Thoracic aorta (tissue), 2 donors: ENCODE results near the gene TMED4. TPM values are rescaled to one million over a fixed set of nuclear protein-coding genes. Genes with fewer than 3 reads are reported as not detected.
A peak's percentile ranks its signal among the peaks of the same experiment; 100 is the strongest.

Experiments used
- ATAC-seq: fragments of 150-250 bp; one replicate; pipeline ENCODE4 v1.8.0; 2017; ENCODE audit warnings: low read depth; ENCODE audit not compliant: insufficient number of reproducible peaks, low FRiP score
- DNase-seq: peaks from one replicate; pipeline ENCODE4 v3.0.0-alpha.2; 2020; ENCODE audit warnings: low spot score
- H3K27ac ChIP-seq, 2 donors: fragments of 200-600 bp; sonication (generic); 1 replicate in 1 of 2; 2 replicates in 1 of 2; pipeline ENCODE4 v1.5.1; 2016; ENCODE audit warnings: mild to moderate bottlenecking in 2 of 2, moderate library complexity in 2 of 2
- H3K27me3 ChIP-seq: fragments of 200-600 bp; sonication (generic); replicated peaks from 2 replicates; pipeline ENCODE4 v1.6.0; 2016; ENCODE audit warnings: mild to moderate bottlenecking; ENCODE audit not compliant: insufficient read depth
- H3K36me3 ChIP-seq: fragments of 200-600 bp; sonication (generic); one replicate; pipeline ENCODE4 v1.5.1; 2016
- H3K4me1 ChIP-seq, 2 donors: fragments of 200-600 bp; sonication (generic); 1 replicate in 1 of 2; 2 replicates in 1 of 2; pipeline versions ENCODE4 v1.5.1 to v1.6.0; 2016; ENCODE audit warnings: low read depth in 2 of 2, mild to moderate bottlenecking in 1 of 2; ENCODE audit not compliant: control insufficient read depth in 1 of 2
- H3K4me3 ChIP-seq: fragments of 200-600 bp; sonication (generic); 2 replicates; pipeline ENCODE4 v1.5.1; 2016; ENCODE audit warnings: mild to moderate bottlenecking
- H3K9me3 ChIP-seq: fragments of 200-600 bp; sonication (generic); 2 replicates; pipeline ENCODE4 v1.5.1; 2016
- total RNA-seq, 2 donors: library from RNA; depleted of rRNA; stranded (reverse); fragments of >200 nt; gene quantifications; one replicate each; pipeline versions ENCODE4 v1.1.0 to v1.2.3, GENCODE V29; 2016
- TF ChIP-seq, protein P1 (sequence below): fragments of 200-600 bp; sonication (generic); IDR thresholded peaks from one replicate; pipeline ENCODE4 v1.5.1; 2019; ENCODE audit warnings: antibody characterized with exemption

TMED4 gene
- 100 to 1,000 TPM in 1 of 2 donors, 10 to 100 TPM in 1; 88.2 to 187 TPM for total RNA-seq

DNA sequence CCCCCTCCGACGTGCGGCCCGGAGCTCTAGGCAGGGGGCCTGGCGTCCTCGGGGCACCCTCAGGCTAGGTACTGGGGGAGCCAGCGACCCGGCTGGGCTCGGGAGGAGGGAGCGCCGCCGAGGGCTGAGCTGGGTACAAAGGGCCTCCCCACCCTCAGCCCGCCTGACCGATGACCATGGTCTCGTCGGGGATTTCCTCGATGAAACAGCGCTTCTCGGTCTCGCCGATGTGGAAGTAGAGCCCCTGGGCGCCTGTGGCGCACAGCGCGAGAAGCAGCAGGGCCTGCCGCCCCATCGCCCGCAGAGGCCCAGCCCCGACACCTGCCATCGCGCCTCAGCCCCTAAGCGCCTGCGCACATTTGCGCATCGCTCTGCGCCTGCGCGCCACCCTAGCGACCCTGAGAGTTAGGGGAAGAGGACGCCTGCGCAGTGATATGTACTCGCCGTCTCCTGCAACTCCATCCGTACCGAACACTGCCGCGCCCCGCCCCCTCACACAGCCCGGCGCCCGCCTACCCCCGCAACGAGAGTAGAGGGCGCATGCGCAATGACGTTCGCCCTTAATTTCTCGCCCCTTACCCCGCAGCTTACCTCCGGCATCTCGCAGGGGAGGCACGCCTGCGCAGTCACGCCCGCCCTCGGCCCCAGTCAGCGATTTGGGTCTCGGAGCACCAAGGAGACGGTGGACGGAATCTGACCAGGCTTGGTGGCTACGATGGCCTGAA is at the start of gene TMED4:
Gene TMED4, minus strand, starts transcription at position 353 of the 725 bp plus-strand sequence. Its CDS starts 25 bp downstream, at position 328.
- Histone ChIP-seq H3K36me3 (peaks cover 18% of the 10 kb centered on the region), H3K27me3 (no peaks in the 10 kb centered on the region), H3K4me3 (peak within 1 kb of the TSS; percentile 90), H3K27ac (peak within 1 kb of the TSS; percentile 99), H3K9me3 (no peaks in the 10 kb centered on the region), H3K4me1 (peaks cover 14 to 24% of the 10 kb centered on the region in 2 donors)
- DNase-seq (peak; percentile 99), ATAC-seq (peak; percentile 96)
- TF ChIP-seq, protein P1, sequence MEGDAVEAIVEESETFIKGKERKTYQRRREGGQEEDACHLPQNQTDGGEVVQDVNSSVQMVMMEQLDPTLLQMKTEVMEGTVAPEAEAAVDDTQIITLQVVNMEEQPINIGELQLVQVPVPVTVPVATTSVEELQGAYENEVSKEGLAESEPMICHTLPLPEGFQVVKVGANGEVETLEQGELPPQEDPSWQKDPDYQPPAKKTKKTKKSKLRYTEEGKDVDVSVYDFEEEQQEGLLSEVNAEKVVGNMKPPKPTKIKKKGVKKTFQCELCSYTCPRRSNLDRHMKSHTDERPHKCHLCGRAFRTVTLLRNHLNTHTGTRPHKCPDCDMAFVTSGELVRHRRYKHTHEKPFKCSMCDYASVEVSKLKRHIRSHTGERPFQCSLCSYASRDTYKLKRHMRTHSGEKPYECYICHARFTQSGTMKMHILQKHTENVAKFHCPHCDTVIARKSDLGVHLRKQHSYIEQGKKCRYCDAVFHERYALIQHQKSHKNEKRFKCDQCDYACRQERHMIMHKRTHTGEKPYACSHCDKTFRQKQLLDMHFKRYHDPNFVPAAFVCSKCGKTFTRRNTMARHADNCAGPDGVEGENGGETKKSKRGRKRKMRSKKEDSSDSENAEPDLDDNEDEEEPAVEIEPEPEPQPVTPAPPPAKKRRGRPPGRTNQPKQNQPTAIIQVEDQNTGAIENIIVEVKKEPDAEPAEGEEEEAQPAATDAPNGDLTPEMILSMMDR: no peak

DNA sequence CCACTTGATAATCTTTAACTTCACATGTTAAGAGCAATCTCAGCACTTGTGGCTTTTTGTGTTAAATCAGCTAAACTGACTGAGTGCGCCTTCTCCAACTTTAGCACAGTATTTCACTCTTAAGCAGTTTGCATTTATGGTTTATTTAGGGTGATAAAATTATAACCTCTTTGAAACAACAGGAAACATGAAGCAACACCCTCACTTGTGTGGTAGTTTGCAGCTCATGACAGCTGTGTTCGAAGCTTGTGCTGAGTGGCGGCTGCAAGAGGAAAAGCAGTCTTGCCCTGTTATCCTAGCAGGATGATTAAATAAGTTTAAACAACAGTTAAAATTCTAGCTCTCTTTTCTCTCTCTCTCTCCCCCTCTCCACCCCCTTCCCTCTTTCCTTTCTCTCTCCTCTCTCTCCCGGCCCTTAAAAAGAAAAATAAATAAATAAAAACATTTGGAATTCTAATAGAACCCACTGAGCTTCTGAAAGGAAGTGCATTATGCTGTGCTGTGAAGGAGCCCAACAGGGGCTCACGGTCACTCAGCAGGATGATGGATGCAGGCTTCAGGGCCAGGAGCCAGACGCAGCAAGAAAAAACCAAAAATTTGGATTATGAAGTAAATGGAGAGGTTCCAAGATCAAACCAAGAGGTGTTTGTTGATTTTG is 49.6 kb upstream of the TMED4 start:
- Histone ChIP-seq H3K4me1 (peaks cover 35 to 47% of the 10 kb centered on the region in 2 donors), H3K27ac (peak overlapping the region; percentile 82 to 84), H3K36me3 (peaks cover 9% of the 10 kb centered on the region), H3K4me3 (no peak overlapping the region), H3K9me3 (no peaks in the 10 kb centered on the region), H3K27me3 (no peaks in the 10 kb centered on the region)
- ATAC-seq (no peak), DNase-seq (no peak)
- TF ChIP-seq, protein P1: no peak

DNA sequence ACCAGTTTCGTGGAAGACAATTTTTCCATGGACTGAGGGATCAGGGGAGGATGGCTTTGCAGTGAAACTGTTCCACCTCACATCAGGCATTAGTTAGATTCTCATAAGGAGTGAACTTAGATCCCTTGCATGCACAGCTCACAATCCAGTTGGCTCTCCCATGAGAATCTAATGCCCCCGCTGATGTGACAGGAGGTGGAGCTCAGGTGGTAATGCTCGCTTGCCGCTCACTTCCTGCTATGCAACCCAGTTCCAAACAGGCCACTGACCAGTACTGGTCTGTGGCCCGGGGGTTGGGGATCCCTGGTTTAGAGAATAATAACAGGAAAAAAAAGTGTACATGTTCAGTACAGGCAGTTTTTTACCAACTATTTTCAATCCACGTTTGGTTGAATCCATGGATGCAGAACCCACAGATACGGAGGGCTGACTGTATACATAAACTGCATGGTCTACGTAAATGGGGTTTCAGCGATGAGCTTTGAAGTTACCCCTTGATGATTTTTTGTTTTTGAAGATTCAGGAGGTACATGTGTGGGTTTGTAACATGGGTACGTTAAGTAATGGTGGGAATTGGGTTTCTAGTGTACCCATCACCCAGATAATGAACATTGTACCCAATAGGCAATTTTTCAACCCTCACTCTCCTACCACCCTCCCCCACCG is 48.9 kb upstream of the TMED4 start:
- TF ChIP-seq, protein P1: no peak
- no peak for DNase-seq
- H3K27me3 ChIP-seq: no peaks in the 10 kb centered on the region
- H3K36me3 ChIP-seq: peaks cover 9% of the 10 kb centered on the region
- H3K9me3 ChIP-seq: no peaks in the 10 kb centered on the region
- H3K27ac ChIP-seq: peak overlapping the region in 1 of 2 donors; percentile 84
- H3K4me3 ChIP-seq: no peak overlapping the region
- no peak for ATAC-seq
- peaks cover 35 to 47% of the 10 kb centered on the region in 2 donors for H3K4me1 ChIP-seq

DNA sequence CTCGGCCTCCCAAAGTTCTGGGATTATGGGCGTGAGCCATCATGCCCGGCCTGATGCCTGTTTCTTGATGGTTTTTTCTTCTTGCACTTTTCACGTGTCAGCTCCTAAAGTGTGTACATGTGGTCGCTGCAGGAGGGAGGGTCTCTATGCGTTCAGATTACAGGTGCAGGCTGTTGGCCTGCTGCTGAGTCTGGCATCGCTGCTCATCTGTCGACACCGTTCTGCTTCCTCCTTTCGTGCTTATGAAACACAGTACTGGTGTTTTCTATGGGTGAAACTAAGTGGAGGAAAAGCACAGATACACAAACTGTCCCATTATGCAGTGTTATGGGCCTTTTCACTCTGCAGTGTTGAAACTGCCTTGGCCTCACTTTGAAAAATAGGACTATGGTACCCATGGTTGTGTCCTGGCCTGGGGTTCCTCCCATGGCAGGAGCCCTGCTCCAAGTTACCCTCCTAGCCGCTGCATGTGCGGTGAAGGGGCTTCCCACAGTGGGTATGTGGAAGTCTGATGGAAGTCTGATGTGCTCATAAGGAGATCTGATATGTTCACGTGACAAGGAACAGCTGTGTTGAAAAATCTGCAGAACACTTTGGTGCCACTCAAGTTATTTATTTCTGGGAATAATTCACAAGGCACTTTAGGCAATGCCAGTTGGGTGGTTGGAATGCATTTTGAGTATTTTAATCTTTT is 47.9 kb upstream of the TMED4 start:
- no peak overlapping the region for H3K27ac ChIP-seq
- TF ChIP-seq, protein P1: no peak
- peaks cover 30 to 43% of the 10 kb centered on the region in 2 donors for H3K4me1 ChIP-seq
- H3K9me3 ChIP-seq: no peaks in the 10 kb centered on the region
- H3K27me3 ChIP-seq: no peaks in the 10 kb centered on the region
- peaks cover 17% of the 10 kb centered on the region for H3K36me3 ChIP-seq
- no peak for ATAC-seq
- H3K4me3 ChIP-seq: no peak overlapping the region
- DNase-seq: no peak
